HepG2 (cell line): Measurements from ENCODE around the gene AJUBA. TPM values are rescaled to one million over a fixed set of nuclear protein-coding genes. Genes with fewer than 3 reads are reported as not detected.

Source experiments
- ARHGAP35 ChIP-seq: sonication (generic); formaldehyde crosslinking; IDR thresholded peaks from 2 replicates; pipeline ENCODE4 v1.9.0; 2022; ENCODE audit warnings: mild to moderate bottlenecking, inconsistent platforms, moderate library complexity, missing genetic modification reagents, borderline replicate concordance
- CAMTA2 ChIP-seq: sonication (generic); formaldehyde crosslinking; IDR thresholded peaks from 2 replicates; pipeline ENCODE4 v1.4.0; 2020; ENCODE audit warnings: mild to moderate bottlenecking, missing genetic modification reagents, borderline replicate concordance
- FOXC1 ChIP-seq: sonication (generic); formaldehyde crosslinking; IDR thresholded peaks from 2 replicates; pipeline ENCODE4 v1.8.0; 2022; ENCODE audit warnings: mild to moderate bottlenecking, missing genetic modification reagents, borderline replicate concordance
- FOXM1 ChIP-seq: sonication (generic); formaldehyde crosslinking; IDR thresholded peaks from 2 replicates; pipeline ENCODE4 v1.5.0; 2020; ENCODE audit warnings: missing genetic modification reagents
- HMGXB3 ChIP-seq: sonication (generic); formaldehyde crosslinking; IDR thresholded peaks from 2 replicates; pipeline ENCODE4 v1.4.0; 2020; ENCODE audit warnings: missing genetic modification reagents, borderline replicate concordance
- JUN ChIP-seq: sonication (generic); formaldehyde crosslinking; IDR thresholded peaks from 2 replicates; pipeline ENCODE4 v1.4.0; 2020; ENCODE audit warnings: mild to moderate bottlenecking, missing genetic modification reagents
- KDM3A ChIP-seq: IDR thresholded peaks from 2 replicates; pipeline ENCODE4 v1.6.1; 2018; ENCODE audit warnings: low read depth, missing compliant biosample characterization
- KDM6A ChIP-seq: IDR thresholded peaks from 2 replicates; pipeline ENCODE4 v1.6.1; 2016; ENCODE audit warnings: low read depth
- NR2C2 ChIP-seq: sonication (generic); formaldehyde crosslinking; IDR thresholded peaks from 2 replicates; pipeline ENCODE4 v1.4.0; 2020; ENCODE audit warnings: missing genetic modification reagents, mild to moderate bottlenecking, moderate library complexity, borderline replicate concordance
- NR2F2 ChIP-seq: IDR thresholded peaks from 2 replicates; pipeline ENCODE4 v1.6.1; 2012; ENCODE audit warnings: low read depth, inconsistent platforms, borderline replicate concordance
- PLRG1 ChIP-seq: fragments of 450-650 bp; conservative IDR thresholded peaks from 2 replicates; pipeline ENCODE4 v1.6.1; 2016
- POLR2A ChIP-seq, 2 experiments: IDR thresholded peaks; 2 replicates each; pipeline ENCODE4 v1.6.1; 2011; ENCODE audit warnings: low read depth in 2 of 2, low read length in 2 of 2, mild to moderate bottlenecking in 1 of 2, moderate library complexity in 1 of 2; ENCODE audit not compliant: insufficient read depth in 1 of 2
- POLR2AphosphoS2 ChIP-seq: IDR thresholded peaks from 2 replicates; pipeline ENCODE4 v1.6.1; 2011; ENCODE audit warnings: low read depth, low read length, improper control_type of control experiment
- PRMT3 ChIP-seq: sonication (generic); formaldehyde crosslinking; IDR thresholded peaks from 2 replicates; pipeline ENCODE4 v1.8.1; 2022; ENCODE audit warnings: low read depth, mild to moderate bottlenecking, moderate library complexity, missing genetic modification reagents, borderline replicate concordance
- SOX13 ChIP-seq, 3 experiments: fragments of 450-650 bp in 1 of 3; sonication (generic) in 1 of 3; formaldehyde crosslinking in 1 of 3; IDR thresholded peaks in 2 of 3; conservative IDR thresholded peaks in 1 of 3; 2 replicates each; pipeline versions ENCODE4 v1.5.0 to v1.6.1; 2016 to 2020; ENCODE audit warnings: antibody characterized with exemption in 1 of 3, mild to moderate bottlenecking in 1 of 3, missing compliant biosample characterization in 1 of 3, missing genetic modification reagents in 1 of 3, moderate library complexity in 1 of 3
- SOX6 ChIP-seq, 2 experiments: fragments of 450-650 bp in 1 of 2; sonication (generic) in 1 of 2; formaldehyde crosslinking in 1 of 2; IDR thresholded peaks; 2 replicates each; pipeline versions ENCODE4 v1.4.0 to v1.6.1; 2017 to 2020; ENCODE audit warnings: antibody characterized with exemption in 1 of 2, mild to moderate bottlenecking in 1 of 2, missing genetic modification reagents in 1 of 2
- SRSF9 ChIP-seq: fragments of 200-400 bp; formaldehyde crosslinking; IDR thresholded peaks from 2 replicates; pipeline ENCODE4 v1.6.1; 2018; ENCODE audit warnings: borderline replicate concordance, mild to moderate bottlenecking, low read depth, low read length; ENCODE audit not compliant: insufficient read depth, poor library complexity, severe bottlenecking
- TMF1 ChIP-seq: sonication (generic); formaldehyde crosslinking; IDR thresholded peaks from 2 replicates; pipeline ENCODE4 v1.8.1; 2022; ENCODE audit warnings: low read depth, missing genetic modification reagents
- ZBTB38 ChIP-seq: sonication (generic); formaldehyde crosslinking; IDR thresholded peaks from 2 replicates; pipeline ENCODE4 v1.5.1; 2020; ENCODE audit warnings: mild to moderate bottlenecking, missing genetic modification reagents
- ZFYVE20 ChIP-seq: sonication (generic); formaldehyde crosslinking; IDR thresholded peaks from 2 replicates; pipeline ENCODE4 v1.8.0; 2023; ENCODE audit warnings: low read depth, mild to moderate bottlenecking, moderate library complexity, missing genetic modification reagents, borderline replicate concordance
- ZIK1 ChIP-seq: sonication (generic); formaldehyde crosslinking; IDR thresholded peaks from 2 replicates; pipeline ENCODE4 v1.5.0; 2020; ENCODE audit warnings: mild to moderate bottlenecking, low read depth, missing genetic modification reagents, borderline replicate concordance
- ZNF260 ChIP-seq: sonication (generic); formaldehyde crosslinking; IDR thresholded peaks from 2 replicates; pipeline ENCODE4 v1.4.0; 2020; ENCODE audit warnings: missing genetic modification reagents, low read depth, mild to moderate bottlenecking, borderline replicate concordance
- ZNF350 ChIP-seq: sonication (generic); formaldehyde crosslinking; IDR thresholded peaks from 2 replicates; pipeline ENCODE4 v1.4.0; 2020; ENCODE audit warnings: mild to moderate bottlenecking, low read depth, missing genetic modification reagents, borderline replicate concordance
- ZNF354B ChIP-seq: sonication (generic); formaldehyde crosslinking; IDR thresholded peaks from 2 replicates; pipeline ENCODE4 v1.8.0; 2022; ENCODE audit warnings: mild to moderate bottlenecking, missing genetic modification reagents
- ZNF468 ChIP-seq: sonication (generic); formaldehyde crosslinking; IDR thresholded peaks from 2 replicates; pipeline ENCODE4 v1.8.0; 2022; ENCODE audit warnings: mild to moderate bottlenecking, moderate library complexity, missing genetic modification reagents
- ZNF557 ChIP-seq: sonication (generic); formaldehyde crosslinking; IDR thresholded peaks from 2 replicates; pipeline ENCODE4 v1.4.0; 2020; ENCODE audit warnings: missing genetic modification reagents
- ZNF589 ChIP-seq: sonication (generic); formaldehyde crosslinking; conservative IDR thresholded peaks from 2 replicates; pipeline ENCODE4 v1.8.0; 2022; ENCODE audit warnings: mild to moderate bottlenecking, moderate library complexity, missing genetic modification reagents
- ZSCAN22 ChIP-seq: sonication (generic); formaldehyde crosslinking; IDR thresholded peaks from 2 replicates; pipeline ENCODE4 v1.4.0; 2020; ENCODE audit warnings: mild to moderate bottlenecking, missing genetic modification reagents
- polyA plus RNA-seq, 8 experiments: library from polyadenylated mRNA; depleted of rRNA in 3 of 8; stranded (reverse) in 7 of 8; unstranded in 1 of 8; fragments of >200 nt; fragmentation: Illumina TruSeq in 4 of 8; extraction: Trizol in 4 of 8; gene quantifications; 2 replicates each; pipeline versions ENCODE4 v1.2.1 to v1.2.3, GENCODE V29; 2011 to 2016; ENCODE audit warnings: low read depth in 4 of 8, missing spikeins in 1 of 8, mixed read lengths in 1 of 8; ENCODE audit not compliant: insufficient read depth in 1 of 8
- total RNA-seq, 5 experiments: library from RNA; depleted of rRNA; stranded (reverse); fragments of >200 nt; fragmentation: Illumina TruSeq; extraction: Trizol; gene quantifications; 2 replicates each; pipeline ENCODE4 v1.2.3, GENCODE V29; 2016; ENCODE audit warnings: low read depth in 1 of 5

The AJUBA gene
- total and polyA plus RNA-seq, 2 of the 13 experiments (the other 11 are each of a cell fraction or from before 2014, with no cell fraction given): 157 to 241 TPM

- TF ChIP-seq ZNF557 (CRISPR knock-in tag) (no peak), ZFYVE20 (CRISPR knock-in tag) (no peak), ZNF260 (CRISPR knock-in tag) (no peak), ZNF468 (no peak), NR2C2 (CRISPR knock-in tag) (peak; percentile 31; the same call in 1 of the 2 replicates), POLR2AphosphoS2 (peak; percentile 93; the same call in 1 of the 2 replicates), ZNF350 (CRISPR knock-in tag) (peak; percentile 74; the same call in 1 of the 2 replicates), ZIK1 (CRISPR knock-in tag) (no peak; the same call in 1 of the 2 replicates), SRSF9 (no peak), KDM6A (peak; percentile 35; the same call in 1 of the 2 replicates), PRMT3 (CRISPR knock-in tag) (no peak), TMF1 (CRISPR knock-in tag) (no peak), SOX13 (IDR thresholded peaks at IDR 0.05) (no peak), SOX13 (CRISPR knock-in tag; conservative IDR thresholded peaks at IDR 0.05 in 1 of 2, IDR thresholded peaks at IDR 0.05 in 1 of 2) (peak in 1 of 2 experiments; percentile 76; a peak in 2 of 4 replicates), POLR2A (IDR thresholded peaks at IDR 0.05; ENCODE audit: insufficient read depth in 1 of 2, low read depth in 2 of 2, low read length in 2 of 2) (peak in 1 of 2 experiments; percentile 87; a peak in 2 of 4 replicates), ARHGAP35 (no peak), ZSCAN22 (CRISPR knock-in tag) (no peak), ZNF354B (CRISPR knock-in tag) (no peak), SOX6 (IDR thresholded peaks at IDR 0.05) (no peak), SOX6 (CRISPR knock-in tag; IDR thresholded peaks at IDR 0.05) (no peak), JUN (CRISPR knock-in tag) (peak; percentile 55; the same call in 1 of the 2 replicates), NR2F2 (no peak), FOXM1 (no peak), ZNF589 (CRISPR knock-in tag) (no peak), KDM3A (CRISPR knock-in tag) (peak; percentile 49), HMGXB3 (CRISPR knock-in tag) (no peak; the same call in 1 of the 2 replicates), ZBTB38 (peak; percentile 51; the same call in 1 of the 2 replicates), CAMTA2 (no peak), PLRG1 (no peak), FOXC1 (no peak)
These were observed 1.7 kb downstream of the AJUBA start (continued) for GRCh38 chr14:22980672-22981089.
